Ovary (tissue), 9 donors: ENCODE measurements around the gene DPYSL3. TPM values are rescaled to one million over a fixed set of nuclear protein-coding genes. Genes with fewer than 3 reads are reported as not detected.

Experiments used
- DNase-seq, 5 donors: peaks; one replicate each; pipeline ENCODE4 v3.0.0-alpha.2; 2019 to 2020
- H3K27ac ChIP-seq, 2 donors: fragments of 200-600 bp; one replicate each; pipeline versions ENCODE4 v1.5.1 to v1.8.0; 2019 to 2022
- H3K27me3 ChIP-seq: fragments of 200-600 bp; one replicate; pipeline ENCODE4 v1.8.0; 2022
- H3K36me3 ChIP-seq: fragments of 200-600 bp; sonication (generic); one replicate; pipeline ENCODE4 v1.5.1; 2019
- H3K4me1 ChIP-seq: one replicate; pipeline ENCODE4 v1.8.1; 2013; ENCODE audit warnings: mild to moderate bottlenecking, moderate library complexity; ENCODE audit not compliant: insufficient read depth
- H3K4me3 ChIP-seq: fragments of 200-600 bp; sonication (generic); one replicate; pipeline ENCODE4 v1.5.1; 2017
- H3K9me3 ChIP-seq, 2 donors: fragments of 200-600 bp in 1 of 2; sonication (generic) in 1 of 2; one replicate each; pipeline versions ENCODE4 v1.5.1 to v1.8.1; 2013 to 2019; ENCODE audit warnings: mild to moderate bottlenecking in 1 of 2, moderate library complexity in 1 of 2
- CTCF ChIP-seq, 3 donors: fragments of 450-650 bp in 2 of 3; fragments of 200-600 bp in 1 of 3; IDR thresholded peaks; one replicate each; pipeline versions ENCODE4 v1.5.1 to v1.8.0; 2016 to 2022; ENCODE audit warnings: antibody characterized with exemption in 3 of 3, mild to moderate bottlenecking in 1 of 3
- EP300 ChIP-seq: sonication (generic); formaldehyde crosslinking; IDR thresholded peaks from one replicate; pipeline ENCODE4 v1.6.1; 2017; ENCODE audit warnings: antibody characterized with exemption
- POLR2A ChIP-seq: fragments of 450-650 bp; IDR thresholded peaks from one replicate; pipeline ENCODE4 v1.6.1; 2017; ENCODE audit warnings: antibody characterized with exemption, mild to moderate bottlenecking, moderate library complexity
- WGBS, 3 donors: extraction: QIAGEN DNeasy Blood & Tissue Kit in 1 of 3; methylation state at CpG; one replicate each; pipeline versions ENCODE4 v1.1.5 to v1.1.7; 2013 to 2017; 5-methylcytosine and 5-hydroxymethylcytosine counted together
- intact Hi-C, 4 donors: fragments of 100-400 bp; cut with DNase I; formaldehyde crosslinking; loops; one replicate each; pipeline versions ENCODE4 v1.11.0 to v1.15.1; 2022 to 2023
- polyA plus RNA-seq, 2 donors: library from polyadenylated mRNA; stranded (reverse); fragments of 200-250 nt in 1 of 2; fragments of 350-450 nt in 1 of 2; fragmentation: Illumina TruSeq in 1 of 2; extraction: RNeasy Lipid Tissue Mini Kit (QIAGEN cat#74804) in 1 of 2; gene quantifications; one replicate each; pipeline ENCODE4 v1.2.3, GENCODE V29; 2013 to 2014
- total RNA-seq, 7 donors: library from RNA; depleted of rRNA in 2 of 7; stranded (reverse); fragments of >200 nt in 2 of 7; fragmentation: NEBNext Ultra II Directional in 3 of 7; extraction: Animal tissue kit (Norgen Biotek cat#: 25700) in 3 of 7; gene quantifications; one replicate each; pipeline versions ENCODE4 v1.1.0 to v1.2.4, GENCODE V29; 2016 to 2023
- donor health status: DM: no; HTN: no; CAD: no; lungs with moderate emphysema.
- donor health status: DM: no; HTN: no; CAD: no.
- donor health status: Bipolar disorder and iron deficiency.
- donor health status: DM: yes; HTN: yes; CAD: no.
- donor health status: DM: no; HTN: no; CAD: no.
- donor health status: DM: yes; HTN: yes; CAD: no.

DPYSL3 gene
- total and polyA plus RNA-seq, 9 donors: 77.9 to 606 (median 158) TPM

GRCh38 chr5:147453875-147454814 is 55.7 kb downstream of the DPYSL3 start:
- Histone ChIP-seq H3K4me1 (peaks cover 17% of the 10 kb centered on the region), H3K9me3 (no peaks in the 10 kb centered on the region), H3K4me3 (peak overlapping the region; percentile 80), H3K36me3 (no peaks in the 10 kb centered on the region), H3K27me3 (no peaks in the 10 kb centered on the region), H3K27ac (peak overlapping the region; percentile 80 to 92)
- WGBS, 3 donors: 1% methylated on average over 51 to 54 of the region's 54 CpGs
- intact Hi-C loops: loop anchor here (2.0 to 10.0 kb wide), 9 partner anchors 51 to 227 kb away; no protein-coding TSS in a partner anchor
- DNase-seq: peak; percentile 94 to 97 (median 96)
- TF ChIP-seq EP300 (no peak), POLR2A (peak; percentile 56), CTCF (IDR thresholded peaks at IDR 0.05) (peak; percentile 86 to 89 (median 86))

GRCh38 chr5:147452165-147452811 is 57.6 kb downstream of the DPYSL3 start:
- no peaks in the 10 kb centered on the region for H3K36me3 ChIP-seq
- WGBS, 3 donors: 2 to 7% (median 4%) methylated on average over 25 of the region's 25 CpGs
- H3K9me3 ChIP-seq: no peaks in the 10 kb centered on the region
- TF ChIP-seq CTCF (IDR thresholded peaks at IDR 0.05) (no peak), POLR2A (no peak), EP300 (no peak)
- intact Hi-C loops: loop anchor here (5.0 to 10.0 kb wide), 8 partner anchors 50 to 225 kb away; no protein-coding TSS in a partner anchor
- no peaks in the 10 kb centered on the region for H3K27me3 ChIP-seq
- H3K27ac ChIP-seq: peak overlapping the region in 1 of 2 donors; percentile 46
- peak overlapping the region; percentile 80 for H3K4me3 ChIP-seq
- DNase-seq: peak in 4 of 5 donors; percentile 14 to 44 (median 42)
- peaks cover 26% of the 10 kb centered on the region for H3K4me1 ChIP-seq

GRCh38 chr5:147451193-147451592 is 58.7 kb downstream of the DPYSL3 start:
- Histone ChIP-seq H3K36me3 (no peaks in the 10 kb centered on the region), H3K9me3 (no peaks in the 10 kb centered on the region), H3K27ac (no peak overlapping the region), H3K4me3 (no peak overlapping the region), H3K27me3 (no peaks in the 10 kb centered on the region), H3K4me1 (peaks cover 26% of the 10 kb centered on the region)
- TF ChIP-seq POLR2A: no peak
- TF ChIP-seq EP300: no peak
- TF ChIP-seq CTCF (IDR thresholded peaks at IDR 0.05): no peak
- DNase-seq: no peak
- intact Hi-C loops: loop anchor here (5.0 to 10.0 kb wide), 8 partner anchors 49 to 224 kb away; no protein-coding TSS in a partner anchor
- 29 to 61% (median 44%) methylated on average over 3 of the region's 3 CpGs for WGBS, 3 donors

GRCh38 chr5:147450606-147451005 is 59.3 kb downstream of the DPYSL3 start:
- Histone ChIP-seq H3K4me1 (peaks cover 25% of the 10 kb centered on the region), H3K36me3 (no peaks in the 10 kb centered on the region), H3K27ac (peak overlapping the region in 1 of 2 donors; percentile 61), H3K27me3 (no peaks in the 10 kb centered on the region), H3K9me3 (no peaks in the 10 kb centered on the region), H3K4me3 (no peak overlapping the region)
- DNase-seq: no peak
- TF ChIP-seq CTCF (IDR thresholded peaks at IDR 0.05) (no peak), POLR2A (no peak), EP300 (no peak)
- intact Hi-C loops: loop anchor here (5.0 to 10.0 kb wide), 8 partner anchors 48 to 223 kb away; no protein-coding TSS in a partner anchor
